ENCODE data around the gene IMMT.

Gene IMMT

GRCh38 chr2:86138736-86139625 is 56.3 kb downstream of the IMMT start:
- DNase-seq = no peak

- DNase-seq = no peak
These were observed 59.1 kb downstream of the IMMT start for GRCh38 chr2:86136141-86136540.

- DNase-seq = no peak
These were observed 59.6 kb downstream of the IMMT start for GRCh38 chr2:86135653-86136052.

- DNase-seq = no peak
These were observed 60.6 kb downstream of the IMMT start for GRCh38 chr2:86134709-86135108.

GRCh38 chr2:86124683-86125082 is 70.6 kb downstream of the IMMT start:
- DNase-seq = no peak

GRCh38 chr2:86123328-86123925 is 71.8 kb downstream of the IMMT start:
- no peak for DNase-seq

- no peak for DNase-seq
These were observed 77.1 kb downstream of the IMMT start for GRCh38 chr2:86118130-86118529.

GRCh38 chr2:86107031-86107430 is 88.2 kb downstream of the IMMT start:
- DNase-seq = peak; percentile 29

GRCh38 chr2:86105969-86106945 is 89.0 kb downstream of the IMMT start, which contains the start of gene PTCD3:
Gene PTCD3, plus strand, starts transcription at chr2:86106235. Its CDS starts 13 bp downstream, at chr2:86106248.
- peak; percentile 92 for DNase-seq

- DNase-seq = peak; percentile 91
These were observed 89.9 kb downstream of the IMMT start, which contains the start of gene POLR1A for GRCh38 chr2:86105252-86105968. Gene POLR1A, minus strand, starts transcription at chr2:86105886. Its CDS starts 110 bp downstream, at chr2:86105776.

GRCh38 chr2:86102157-86102556 is 93.1 kb downstream of the IMMT start:
- no peak for DNase-seq

- DNase-seq = no peak
These were observed 97.3 kb downstream of the IMMT start for GRCh38 chr2:86097913-86098312.

- no peak for DNase-seq
These were observed 98.0 kb downstream of the IMMT start for GRCh38 chr2:86097114-86097896.

GRCh38 chr2:86094229-86094628 is 101.0 kb downstream of the IMMT start:
- no peak for DNase-seq
